Erythroblast (primary cell): Measurements from ENCODE around the gene FANCI.

ENCODE experiments used
- GATA1 ChIP-seq: IDR thresholded peaks from 2 replicates; pipeline ENCODE4 v1.6.1; 2011; ENCODE audit warnings: low read depth, mild to moderate bottlenecking, control low read depth, low read length, moderate library complexity
- POLR2A ChIP-seq: IDR thresholded peaks from 2 replicates; pipeline ENCODE4 v1.6.1; 2011; ENCODE audit warnings: mild to moderate bottlenecking, low read length

- TF ChIP-seq POLR2A (no peak), GATA1 (no peak)
Observed at GRCh38 chr15:89231832-89232231, 11.9 kb upstream of the FANCI start.
